ENCODE measurements around the gene FAM227B. TPM values are rescaled to one million over a fixed set of nuclear protein-coding genes. Genes with fewer than 3 reads are reported as not detected.
A peak's percentile ranks its signal among the peaks of the same experiment; 100 is the strongest.

Gene FAM227B
- total RNA-seq, 1 experiment from 2014 or later = 3.3 TPM

GRCh38 chr15:49637857-49638256 is 17.2 kb upstream of the FAM227B start:
- DNase-seq = no peak
- no TSS peak for BruUV-seq (replicated peaks)
- Histone ChIP-seq H3F3A (ENCODE audit: insufficient read depth, low read depth) (no peaks in the 10 kb centered on the region), H3K4me1 (replicated peaks; ENCODE audit: insufficient read depth) (no peaks in the 10 kb centered on the region), H3K9me2 (ENCODE audit: insufficient read depth) (no peaks in the 10 kb centered on the region), H3K27me3 (ENCODE audit: insufficient read depth, low read depth) (no peaks in the 10 kb centered on the region), H3K9me3 (ENCODE audit: insufficient read depth, low read depth) (no peaks in the 10 kb centered on the region), H4K20me1 (ENCODE audit: insufficient read depth) (no peaks in the 10 kb centered on the region), H3K79me2 (ENCODE audit: low read depth) (no peaks in the 10 kb centered on the region), H3K27ac (no peak overlapping the region), H3K4me3 (no peak overlapping the region), H3K36me3 (ENCODE audit: low read depth) (no peaks in the 10 kb centered on the region), H2AFZ (no peak overlapping the region), H3K4me2 (no peak overlapping the region)
- intact Hi-C loops (cut with micrococcal nuclease; ENCODE audit: unreplicated experiment) = loop anchor here (5.0 kb wide), 1 partner anchor 571 kb away; no protein-coding TSS in a partner anchor
- TF ChIP-seq CTCF (conservative IDR thresholded peaks at IDR 0.05) = no peak
- TF ChIP-seq EZH2 (IDR thresholded peaks at IDR 0.05; ENCODE audit: low read depth) = no peak
- ChIA-PET CTCF (no interaction called here), POLR2A (ENCODE audit: unreplicated experiment) (no interaction called here)

DNA sequence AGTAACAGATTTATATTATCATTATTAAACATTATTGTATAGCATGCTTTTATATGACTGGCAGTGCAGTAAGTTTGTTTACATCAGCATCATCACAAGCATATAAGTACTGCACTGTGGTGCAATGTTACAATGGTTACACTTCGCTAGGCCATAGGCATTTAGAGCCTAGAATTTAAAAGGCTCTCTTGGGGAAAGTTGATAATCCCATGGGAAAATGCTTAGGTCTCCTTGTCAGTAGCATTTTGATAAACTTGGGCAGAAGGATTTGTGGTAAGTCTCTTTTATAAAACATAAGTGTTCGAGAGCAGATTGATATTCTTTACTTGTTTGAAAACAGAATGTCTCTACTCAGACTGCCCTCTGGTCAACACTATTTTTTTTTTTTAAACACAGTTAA is 7.8 kb upstream of the FAM227B start:
- H3K4me3 ChIP-seq = no peak overlapping the region
- H3F3A ChIP-seq (ENCODE audit: insufficient read depth, low read depth) = peaks cover 14% of the 10 kb centered on the region
- TF ChIP-seq EZH2 (IDR thresholded peaks at IDR 0.05; ENCODE audit: low read depth) = no peak
- no peak for TF ChIP-seq CTCF (conservative IDR thresholded peaks at IDR 0.05)
- intact Hi-C loops (cut with micrococcal nuclease; ENCODE audit: unreplicated experiment) = loop anchor here (10.0 kb wide), 1 partner anchor 474 kb away; the partner anchor contains the start of gene COPS2
- H3K9me3 ChIP-seq (ENCODE audit: insufficient read depth, low read depth) = peaks cover 6% of the 10 kb centered on the region
- peaks cover 19% of the 10 kb centered on the region for H3K36me3 ChIP-seq (ENCODE audit: low read depth)
- no peak overlapping the region for H3K4me2 ChIP-seq
- no peaks in the 10 kb centered on the region for H4K20me1 ChIP-seq (ENCODE audit: insufficient read depth)
- DNase-seq = no peak
- 0 out of 2 replicates have a peak, but pooled peaks cover 4% of the 10 kb centered on the region for H3K79me2 ChIP-seq (ENCODE audit: low read depth)
- H3K27me3 ChIP-seq (ENCODE audit: insufficient read depth, low read depth) = no peaks in the 10 kb centered on the region
- CTCF ChIA-PET = no interaction called here
- BruUV-seq (replicated peaks) = no TSS peak
- H3K9me2 ChIP-seq (ENCODE audit: insufficient read depth) = no peaks in the 10 kb centered on the region
- POLR2A ChIA-PET (ENCODE audit: unreplicated experiment) = no interaction called here
- peaks cover 11% of the 10 kb centered on the region for H3K4me1 ChIP-seq (replicated peaks; ENCODE audit: insufficient read depth)
- H3K27ac ChIP-seq = no peak overlapping the region
- H2AFZ ChIP-seq = no peak overlapping the region

DNA sequence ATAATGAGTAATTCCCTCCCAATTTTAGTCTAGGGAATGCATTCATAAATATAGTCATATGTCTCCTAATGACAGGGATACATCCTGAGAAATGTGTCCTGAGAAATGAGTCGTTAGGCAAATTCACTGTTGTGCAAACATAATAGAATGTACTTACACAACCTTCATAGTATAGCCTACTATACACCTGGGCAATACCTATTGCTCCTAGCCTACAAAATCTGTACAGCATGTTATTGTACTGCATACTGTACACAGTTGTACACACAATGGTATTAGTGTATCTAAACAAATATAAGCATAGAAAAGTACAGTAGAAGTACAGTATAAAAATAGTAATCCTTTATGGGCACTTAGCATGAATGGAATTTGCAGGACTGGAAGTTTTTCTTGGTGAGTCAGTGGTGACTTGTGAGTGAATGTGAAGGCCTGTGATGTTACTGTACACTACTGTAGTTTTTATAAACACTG is 6.8 kb upstream of the FAM227B start:
- intact Hi-C loops (cut with micrococcal nuclease; ENCODE audit: unreplicated experiment) = loop anchor here (10.0 kb wide), 1 partner anchor 473 kb away; the partner anchor contains the start of gene COPS2
- peaks cover 19% of the 10 kb centered on the region for H3K36me3 ChIP-seq (ENCODE audit: low read depth)
- H2AFZ ChIP-seq = no peak overlapping the region
- H3K79me2 ChIP-seq (ENCODE audit: low read depth) = peaks cover 13% of the 10 kb centered on the region
- DNase-seq = peak; percentile 8 to 74
- H3K27me3 ChIP-seq (ENCODE audit: insufficient read depth, low read depth) = no peaks in the 10 kb centered on the region
- peaks cover 6% of the 10 kb centered on the region for H3K9me3 ChIP-seq (ENCODE audit: insufficient read depth, low read depth)
- 0 out of 2 replicates have a peak overlapping the region, but pooled peaks have one; percentile 7 for H3K4me2 ChIP-seq
- no TSS peak for BruUV-seq (replicated peaks)
- peak overlapping the region; percentile 46; the same call in 1 of the 2 replicates for H3K27ac ChIP-seq
- ChIA-PET POLR2A (ENCODE audit: unreplicated experiment) (no interaction called here), CTCF (no interaction called here)
- peaks cover 11% of the 10 kb centered on the region for H3K4me1 ChIP-seq (replicated peaks; ENCODE audit: insufficient read depth)
- no peak for TF ChIP-seq CTCF (conservative IDR thresholded peaks at IDR 0.05)
- no peak overlapping the region for H3K4me3 ChIP-seq
- H4K20me1 ChIP-seq (ENCODE audit: insufficient read depth) = no peaks in the 10 kb centered on the region
- H3K9me2 ChIP-seq (ENCODE audit: insufficient read depth) = no peaks in the 10 kb centered on the region
- peaks cover 14% of the 10 kb centered on the region for H3F3A ChIP-seq (ENCODE audit: insufficient read depth, low read depth)

All from PC-9 (cell line).